GM19397 (cell line): Measurements from ENCODE around the gene RHNO1.
A peak's percentile ranks its signal among the peaks of the same experiment; 100 is the strongest.

Source experiments
- ATAC-seq: cut with Tn5 transposase; IDR thresholded peaks from one replicate; pipeline ENCODE4 v1.9.1; 2021; ENCODE audit warnings: mild to moderate bottlenecking, moderate library complexity; ENCODE audit not compliant: unreplicated experiment

Gene RHNO1, protein sequence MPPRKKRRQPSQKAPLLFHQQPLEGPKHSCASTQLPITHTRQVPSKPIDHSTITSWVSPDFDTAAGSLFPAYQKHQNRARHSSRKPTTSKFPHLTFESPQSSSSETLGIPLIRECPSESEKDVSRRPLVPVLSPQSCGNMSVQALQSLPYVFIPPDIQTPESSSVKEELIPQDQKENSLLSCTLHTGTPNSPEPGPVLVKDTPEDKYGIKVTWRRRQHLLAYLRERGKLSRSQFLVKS

DNA sequence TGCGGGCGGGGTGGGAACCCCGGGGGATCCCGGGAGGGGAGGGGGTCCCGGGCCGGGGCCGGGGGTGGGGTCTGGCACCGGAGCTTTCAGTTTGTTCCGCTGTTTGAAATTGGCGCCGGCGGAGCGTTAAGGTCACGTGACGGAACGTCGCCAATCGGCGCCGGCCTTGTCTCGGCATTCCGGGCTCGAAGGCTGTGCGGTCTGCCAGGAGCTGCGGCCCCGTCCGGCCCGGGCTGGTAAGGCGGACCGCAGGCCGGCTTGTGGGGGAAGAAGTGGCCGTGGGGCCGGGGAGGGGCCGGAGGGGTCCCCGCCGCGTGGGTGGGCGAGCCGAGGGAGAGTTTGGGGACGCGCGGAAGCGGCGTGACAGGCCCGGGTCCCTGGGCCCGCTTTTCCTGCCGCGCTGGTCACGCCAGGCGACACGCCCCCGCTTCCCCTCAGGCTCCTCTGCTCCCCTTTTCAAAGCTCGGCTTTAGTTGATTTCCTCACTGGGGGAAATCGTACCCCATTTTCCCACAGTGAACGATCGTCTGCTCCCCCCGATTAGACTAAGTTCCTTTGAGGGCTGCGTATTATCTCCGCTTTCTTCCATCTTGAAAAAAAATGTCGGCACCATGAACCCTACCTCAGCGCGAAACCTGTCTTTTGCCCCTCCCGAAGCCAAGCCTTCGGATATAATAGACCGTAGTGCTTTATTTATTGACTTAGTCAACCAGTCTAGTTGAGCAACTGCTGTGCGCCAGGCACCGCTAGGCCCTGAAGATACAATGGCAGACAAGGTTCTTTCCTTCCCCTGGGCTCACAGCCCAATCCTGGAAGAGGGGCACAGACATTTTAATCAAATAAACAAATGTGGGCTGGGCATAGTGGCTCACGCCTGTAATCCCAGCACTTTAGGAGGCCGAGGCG lies at the start of gene RHNO1, which contains the start of gene FOXM1:
TSS of gene RHNO1 (plus strand) at position 177 of the 906 bp plus-strand sequence. CDS start 8,144 bp downstream, outside the sequence.
TSS of gene FOXM1 (minus strand) at position 128 of the 906 bp plus-strand sequence. CDS start 2,696 bp downstream, outside the sequence.
- ATAC-seq, result peak; percentile 83

DNA sequence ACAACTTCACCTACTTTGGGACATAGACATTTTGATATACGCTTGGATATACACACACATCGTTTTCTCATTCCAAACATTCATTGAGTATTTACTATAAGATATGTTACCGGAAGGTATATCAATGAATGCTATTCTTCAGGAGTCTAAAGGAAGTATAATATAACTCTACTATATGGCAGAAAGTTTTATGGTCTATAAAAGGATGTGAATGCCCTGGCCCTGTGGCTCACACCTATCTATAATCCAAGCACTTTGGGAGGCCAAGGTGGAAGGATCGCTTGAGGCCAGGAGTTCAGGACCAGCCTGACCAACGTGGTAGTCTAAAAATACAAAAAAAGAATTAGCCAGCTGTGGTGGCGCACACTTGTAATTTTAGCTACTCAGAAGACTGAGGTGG lies 47.7 kb upstream of the RHNO1 start:
- ATAC-seq, result no peak

DNA sequence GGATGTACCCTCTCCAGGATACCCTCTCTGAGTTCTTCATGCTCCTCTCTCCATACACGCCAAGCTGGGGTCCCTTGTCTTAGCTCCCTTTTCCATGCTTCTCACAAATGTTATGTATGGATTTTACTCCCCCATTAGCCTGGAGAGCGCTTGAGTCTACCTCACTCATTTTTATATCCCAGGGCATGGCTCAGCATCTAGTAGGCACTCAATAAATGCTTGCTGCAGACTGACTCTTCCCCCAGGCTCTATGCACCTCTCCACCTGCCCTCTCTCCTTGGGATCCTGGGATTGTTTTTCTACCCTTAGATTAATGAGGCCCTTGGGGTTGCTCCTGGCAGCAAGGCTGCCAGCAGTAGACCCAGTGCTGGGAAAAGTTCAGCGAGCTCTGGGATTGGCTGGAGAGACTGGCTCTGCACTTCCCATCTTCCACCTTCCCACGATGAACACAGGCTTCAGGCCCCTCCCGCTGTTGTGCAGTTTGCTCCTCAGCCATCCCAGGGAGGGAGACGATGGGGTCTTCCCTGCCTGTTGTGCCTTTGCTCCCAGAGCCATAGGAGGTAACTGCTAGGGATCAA lies 44.4 kb upstream of the RHNO1 start:
- ATAC-seq, result no peak

DNA sequence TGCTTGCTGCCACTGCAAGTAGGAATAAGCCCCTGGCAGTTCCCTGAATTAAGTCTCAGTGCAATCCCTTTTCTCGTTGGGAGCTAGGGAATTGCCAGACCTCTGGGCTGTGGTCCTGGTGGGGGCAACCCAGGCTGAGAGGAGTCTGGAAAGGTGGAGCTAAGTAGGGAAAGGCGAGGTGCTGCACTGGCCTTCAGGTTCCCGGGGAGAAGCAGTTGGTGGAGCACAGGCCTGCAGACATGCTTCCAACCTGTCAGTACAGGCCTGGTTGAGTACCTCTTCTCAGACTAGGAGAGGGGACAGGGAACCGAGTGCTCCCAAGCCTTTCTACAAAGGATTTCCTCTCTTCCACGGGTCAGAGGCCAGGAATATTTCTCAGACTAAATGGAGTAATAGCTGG lies 43.7 kb upstream of the RHNO1 start:
- ATAC-seq, result no peak

DNA sequence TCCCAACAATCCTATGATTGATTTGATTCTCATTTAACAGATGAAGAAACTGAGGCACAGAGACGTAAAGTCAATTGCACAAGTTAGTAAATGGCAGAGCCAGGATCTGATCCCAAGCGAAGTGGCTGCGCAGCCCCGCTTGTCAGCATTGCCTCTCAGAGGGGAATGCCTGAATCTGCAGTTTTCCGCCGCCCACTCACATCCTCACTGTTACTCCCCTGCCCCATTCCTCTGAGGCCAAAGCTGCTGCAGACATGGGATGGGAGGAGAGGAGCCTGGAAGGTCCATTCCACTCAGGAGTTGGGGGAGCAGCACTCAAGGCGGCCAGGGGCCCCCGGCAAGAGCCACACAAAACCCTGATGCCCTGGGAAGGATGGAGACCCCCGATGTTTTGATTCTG lies 43.2 kb upstream of the RHNO1 start:
- ATAC-seq, result no peak

DNA sequence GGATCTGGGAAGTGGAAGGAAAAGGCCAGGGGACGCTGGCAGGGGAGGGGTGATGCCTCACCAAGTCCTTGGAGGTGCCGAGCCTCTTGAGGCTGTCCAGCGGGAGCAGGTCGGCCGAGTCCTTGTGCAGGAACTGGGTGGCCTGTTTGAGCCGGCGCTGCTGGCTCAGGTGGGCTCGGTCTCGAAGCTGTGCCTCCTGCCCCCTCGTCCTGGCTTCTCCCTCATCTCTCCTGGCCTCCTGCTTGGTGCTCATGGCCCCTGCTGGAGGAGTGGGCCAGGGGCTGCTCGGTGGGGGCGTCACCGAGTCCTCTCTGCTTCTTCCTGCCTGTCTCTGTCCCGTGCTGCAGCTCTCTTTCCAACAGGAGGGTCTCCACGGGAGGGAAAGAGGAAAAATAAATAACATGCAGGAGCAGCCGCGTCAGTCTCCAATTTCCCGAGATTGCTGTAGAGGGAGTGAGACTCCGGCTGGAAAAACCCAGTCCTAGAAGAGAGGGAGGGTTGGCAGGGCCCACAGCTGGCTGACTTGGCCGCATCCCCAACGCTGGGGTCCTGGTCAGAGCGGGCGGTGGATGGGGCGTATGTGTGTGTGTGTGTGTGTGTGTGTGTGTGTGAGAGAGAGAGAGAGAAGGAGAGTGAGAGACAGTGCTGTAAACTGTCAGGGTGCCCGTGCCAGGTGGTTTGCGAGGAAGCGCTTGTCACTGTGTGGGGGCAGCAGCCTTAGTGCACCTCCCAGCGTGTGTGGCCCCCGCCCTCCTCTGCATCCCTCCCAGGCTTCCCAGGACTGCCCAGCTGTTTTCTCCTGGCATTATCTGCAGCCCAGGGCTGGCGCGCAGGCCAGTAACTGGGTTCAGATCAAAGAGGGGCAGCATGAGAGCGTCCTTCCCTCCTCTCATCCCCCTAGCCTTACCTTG lies 42.2 kb upstream of the RHNO1 start, which contains the start of gene NRIP2:
TSS of gene NRIP2 (minus strand) at position 455 of the 911 bp plus-strand sequence. CDS start at position 403, 52 bp downstream.
- no peak for ATAC-seq

DNA sequence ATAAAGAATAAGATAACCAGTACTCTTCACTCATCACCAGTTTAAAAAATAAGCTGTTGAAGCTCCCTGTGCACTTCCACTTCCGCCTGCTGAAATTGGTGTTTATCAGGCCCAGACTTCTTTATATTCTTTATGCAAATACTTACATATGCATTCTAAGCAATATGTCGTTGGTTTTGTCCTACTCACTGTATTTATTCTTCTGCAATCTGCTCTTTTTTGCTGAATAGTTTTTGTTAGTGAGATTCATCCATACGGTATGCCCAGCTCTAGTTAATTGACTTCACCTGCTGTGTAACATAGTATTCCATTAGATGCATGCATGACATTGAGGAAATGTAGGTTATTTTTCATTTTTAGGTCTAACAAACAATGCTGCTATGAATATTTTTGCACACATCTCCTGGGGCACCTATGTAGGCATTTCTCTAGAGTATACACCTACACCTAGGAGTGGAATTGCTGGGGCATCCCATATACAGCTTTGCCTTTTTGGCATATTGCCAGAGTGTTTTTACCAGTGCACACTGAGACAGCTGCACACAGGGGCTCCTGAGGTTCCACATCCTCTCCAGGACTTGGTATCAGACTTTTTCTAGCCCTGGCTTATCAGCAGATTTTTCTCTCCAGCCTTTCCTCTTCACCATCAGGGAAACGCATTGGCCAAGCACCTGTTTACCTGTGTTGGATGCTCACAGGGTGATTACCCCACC lies 41.2 kb upstream of the RHNO1 start:
- no peak for ATAC-seq

DNA sequence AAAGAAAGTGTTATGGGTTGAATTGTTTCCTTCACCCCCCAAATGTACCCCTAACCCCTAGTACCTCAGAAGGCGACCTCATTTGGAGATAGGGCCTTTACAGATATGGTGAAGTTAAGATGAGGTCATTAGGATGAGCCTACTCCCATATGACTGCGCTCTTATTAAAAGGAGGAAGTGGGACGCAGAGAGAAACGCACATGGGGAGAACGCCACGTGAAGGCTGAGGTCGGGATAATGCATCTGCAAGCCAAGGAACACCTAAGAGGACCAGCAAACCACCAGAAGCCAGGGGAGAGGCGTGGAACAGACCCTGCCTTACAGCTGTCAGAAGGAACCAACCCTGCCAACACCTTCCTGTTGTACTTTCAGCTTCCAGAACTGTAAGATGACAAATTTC lies 40.4 kb upstream of the RHNO1 start:
- no peak for ATAC-seq

DNA sequence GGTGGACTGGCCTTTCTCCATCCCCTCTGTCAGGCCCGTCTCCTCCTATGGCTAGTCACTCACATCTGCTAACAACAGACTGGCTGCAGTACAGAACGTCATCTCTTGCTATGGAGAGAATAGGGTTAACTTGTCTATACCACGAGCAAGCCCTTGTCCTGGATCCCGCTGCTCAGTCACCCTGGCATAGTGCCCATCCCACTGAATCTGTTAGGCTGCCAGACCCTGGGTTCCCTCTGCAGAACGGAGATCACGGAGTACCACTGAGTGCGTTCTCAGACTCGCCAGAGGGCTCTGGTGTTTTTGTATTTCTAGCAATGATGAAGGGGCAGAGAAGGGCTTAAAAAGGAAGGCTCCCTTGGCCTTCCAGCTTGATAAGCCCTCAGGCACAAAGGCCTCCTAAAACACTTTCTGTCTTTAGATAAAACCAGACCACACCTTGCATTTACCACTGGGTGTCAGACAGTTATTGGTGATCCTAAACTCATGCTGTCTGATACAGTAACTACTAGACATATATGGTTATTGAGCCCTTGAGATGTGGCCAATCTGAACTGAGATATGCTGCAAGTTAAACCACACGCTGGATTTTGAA lies 35.9 kb upstream of the RHNO1 start:
- no peak for ATAC-seq

DNA sequence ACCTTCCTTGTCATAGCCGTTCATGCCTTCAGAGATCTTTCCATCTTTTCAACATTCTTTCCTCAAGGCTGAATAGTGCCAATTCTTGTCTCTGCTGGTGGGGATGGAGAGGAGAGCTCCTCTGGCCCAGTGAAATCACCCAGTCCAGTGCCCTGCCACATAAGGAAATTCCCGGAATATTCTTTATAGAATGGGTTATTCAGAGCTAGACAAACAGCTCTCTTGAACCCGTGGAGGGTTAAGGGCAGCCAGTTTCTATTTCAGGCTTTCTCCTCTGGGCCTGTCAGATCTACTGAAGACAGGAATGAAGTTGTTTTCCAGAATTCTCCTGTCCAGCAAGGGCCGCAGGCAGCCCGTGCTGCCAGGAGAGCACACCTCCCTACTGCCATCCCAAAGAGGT lies 34.1 kb upstream of the RHNO1 start:
- ATAC-seq, result no peak

DNA sequence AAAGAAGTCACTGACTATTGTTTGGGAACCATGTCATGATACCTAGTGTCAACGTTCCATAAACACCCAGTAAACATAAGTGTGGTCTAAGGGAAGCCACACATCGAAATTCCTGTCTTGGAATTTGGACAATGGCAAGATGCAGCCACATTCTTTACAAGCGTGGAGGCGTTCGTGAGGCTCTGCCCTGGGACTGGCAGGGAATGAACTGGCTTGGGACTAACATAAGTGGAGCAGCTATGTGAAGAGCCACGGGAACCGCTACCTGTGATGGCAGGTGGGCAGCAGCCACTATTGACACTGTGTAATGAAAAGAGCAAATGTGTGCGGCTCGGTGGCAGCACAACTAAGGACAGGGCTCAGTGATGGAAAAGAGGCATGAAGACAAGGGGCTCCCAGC lies 32.2 kb upstream of the RHNO1 start:
- ATAC-seq, result no peak

DNA sequence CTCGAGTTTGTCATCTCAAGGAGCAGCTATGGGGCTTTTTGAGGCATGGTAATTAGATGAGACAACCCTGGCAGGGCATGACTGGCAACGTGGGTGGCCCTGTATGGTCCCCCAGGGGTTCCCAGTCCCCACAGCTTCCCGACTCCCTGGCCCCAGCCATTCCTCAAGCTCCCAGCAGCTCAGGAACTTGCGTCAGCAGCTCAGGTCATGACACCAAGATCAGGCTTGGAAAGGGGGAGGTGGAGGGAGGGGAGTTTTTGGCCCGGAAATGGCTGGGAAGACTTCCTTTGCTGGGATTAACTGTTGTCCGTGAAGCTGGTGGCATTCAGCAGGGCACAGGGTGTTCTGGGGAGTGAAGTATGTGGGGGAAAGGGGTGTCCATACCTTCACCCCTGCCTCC lies 31.7 kb upstream of the RHNO1 start:
- ATAC-seq, result no peak

DNA sequence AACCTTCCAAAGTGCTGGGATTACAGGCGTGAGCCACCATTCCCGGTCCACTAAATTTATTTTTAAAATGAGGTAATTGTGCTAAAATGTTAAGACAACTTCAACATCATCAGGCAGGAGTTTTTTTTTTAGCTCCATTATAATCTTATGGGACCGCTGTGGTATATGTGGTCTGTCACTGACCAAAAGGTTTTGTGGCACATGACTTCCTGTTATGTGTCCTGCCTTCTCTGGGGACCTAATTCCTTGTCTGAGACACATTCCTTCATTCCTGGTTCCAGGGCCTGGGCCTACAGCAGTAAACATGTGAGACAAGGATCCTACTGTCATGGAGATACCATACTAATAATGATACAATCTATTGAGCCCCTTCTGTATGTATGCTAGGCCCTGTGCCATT lies 25.1 kb upstream of the RHNO1 start:
- ATAC-seq, result no peak

DNA sequence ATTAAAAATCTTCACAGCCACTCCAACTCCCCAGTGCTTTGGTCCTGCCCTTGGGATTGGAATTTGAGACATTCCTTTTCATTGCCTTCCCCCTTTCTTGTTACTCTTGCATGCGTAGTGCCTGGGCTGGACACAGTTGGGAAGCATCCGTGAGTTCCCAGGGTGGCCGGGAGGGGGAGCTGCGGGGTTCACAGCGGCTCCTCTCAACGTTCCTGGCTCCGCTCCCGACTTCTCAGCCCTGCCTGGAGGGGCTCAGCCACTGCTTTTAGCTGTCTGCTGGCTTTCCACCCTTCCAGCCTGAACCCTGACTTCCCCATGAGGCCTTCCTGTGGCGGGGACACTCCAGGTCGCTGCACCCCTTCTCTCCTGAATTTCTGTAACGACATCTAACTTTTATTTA lies 23.4 kb upstream of the RHNO1 start:
- no peak for ATAC-seq

DNA sequence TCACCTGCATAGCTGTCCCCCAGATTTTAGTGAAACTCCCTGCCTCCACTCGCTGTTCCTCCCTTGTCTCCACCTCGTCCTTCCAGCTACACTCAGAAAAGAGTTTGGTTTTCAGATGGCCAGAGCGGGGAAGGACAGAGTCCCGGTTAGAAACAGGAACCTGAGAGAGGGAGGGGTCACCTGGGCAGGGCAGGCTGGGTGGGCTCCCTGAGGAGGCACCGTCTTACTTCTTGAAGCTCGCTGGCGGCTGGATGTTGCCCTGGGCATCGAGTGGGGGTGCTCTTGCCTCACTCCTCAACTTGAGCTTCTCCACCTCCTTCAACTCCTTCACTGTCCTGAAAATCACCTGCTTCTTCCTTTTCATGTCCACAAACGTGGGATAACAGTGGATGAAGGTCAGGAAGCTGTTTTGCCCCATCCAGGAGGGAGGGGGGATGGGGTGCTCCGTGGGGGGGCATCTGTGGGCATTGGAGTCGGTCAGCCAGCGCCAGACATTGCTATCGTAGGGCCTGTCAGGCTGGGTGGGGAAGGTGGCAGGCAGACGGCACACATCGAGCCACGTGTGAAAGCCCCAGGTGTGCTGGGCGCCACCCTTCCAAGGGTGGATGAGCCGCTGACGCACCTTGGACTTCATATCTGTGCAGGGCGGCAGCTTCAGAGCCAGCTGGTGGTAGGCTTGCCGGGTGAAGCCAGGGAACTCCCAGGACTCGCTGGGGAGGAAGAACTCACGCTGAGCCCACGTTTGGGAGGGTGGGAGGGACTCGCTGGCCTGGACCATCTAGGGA lies 22.2 kb upstream of the RHNO1 start:
- no peak for ATAC-seq

DNA sequence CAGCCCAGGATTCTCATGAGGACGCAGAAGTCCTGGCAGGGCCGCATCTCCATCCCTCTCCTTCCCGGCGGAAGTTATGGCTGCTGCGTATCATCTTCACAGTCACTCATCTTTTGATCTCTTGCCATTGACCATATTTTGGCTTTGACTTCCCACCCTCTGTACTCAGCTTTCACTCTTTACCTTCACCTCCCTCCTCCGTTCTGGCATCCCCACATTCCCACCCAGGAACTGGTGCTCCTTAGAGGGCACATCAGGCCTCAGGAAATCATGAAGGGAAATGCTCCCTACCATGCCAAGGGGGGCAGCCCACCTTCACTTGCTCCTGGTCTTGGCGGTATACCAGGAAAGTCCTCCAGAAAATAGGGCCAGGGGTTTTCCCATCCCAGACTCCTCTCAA lies 21.5 kb upstream of the RHNO1 start:
- no peak for ATAC-seq

DNA sequence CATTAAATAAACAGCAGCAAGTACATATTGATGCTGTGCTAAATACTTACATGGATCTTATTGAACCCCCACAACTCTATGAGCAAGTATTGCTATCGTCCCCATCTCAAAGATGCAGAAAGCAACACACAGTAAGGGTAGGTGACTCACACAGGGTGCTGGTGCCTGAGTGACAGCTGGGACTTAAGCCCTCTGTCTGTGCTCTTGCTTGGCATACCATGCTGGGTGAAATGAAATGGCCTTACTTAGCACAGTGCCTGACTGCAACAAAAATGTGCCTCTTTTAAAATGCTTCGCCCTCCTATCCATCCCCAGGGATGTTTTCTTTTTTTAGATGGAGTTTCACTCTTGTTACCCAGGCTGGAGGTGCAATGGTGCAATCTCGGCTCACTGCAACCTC lies 21.0 kb upstream of the RHNO1 start:
- no peak for ATAC-seq

DNA sequence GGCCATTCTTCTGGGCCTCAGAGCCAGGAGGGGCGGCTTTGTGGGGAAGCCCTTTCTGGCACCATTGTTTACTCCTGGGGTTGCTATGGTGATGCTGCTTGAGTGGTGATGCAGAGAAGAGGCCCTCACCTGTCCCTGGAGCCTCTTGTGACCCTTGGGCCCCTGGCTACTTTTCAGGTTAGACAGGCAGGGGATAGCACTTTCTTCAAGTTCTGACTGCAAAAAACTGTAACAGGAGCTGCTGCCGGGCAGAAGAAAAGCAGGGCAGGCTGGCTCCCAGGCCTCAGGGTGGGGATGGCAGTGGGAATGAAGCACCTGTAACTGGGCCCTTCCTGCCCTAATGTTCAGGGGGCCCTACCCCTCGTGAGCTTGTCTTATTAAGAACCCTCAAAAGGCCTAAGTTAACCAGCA lies 20.0 kb upstream of the RHNO1 start, which contains the start of gene TEX52:
TSS of gene TEX52 (minus strand) at position 19 of the 411 bp plus-strand sequence. CDS start at position 6, 13 bp downstream.
- no peak for ATAC-seq

DNA sequence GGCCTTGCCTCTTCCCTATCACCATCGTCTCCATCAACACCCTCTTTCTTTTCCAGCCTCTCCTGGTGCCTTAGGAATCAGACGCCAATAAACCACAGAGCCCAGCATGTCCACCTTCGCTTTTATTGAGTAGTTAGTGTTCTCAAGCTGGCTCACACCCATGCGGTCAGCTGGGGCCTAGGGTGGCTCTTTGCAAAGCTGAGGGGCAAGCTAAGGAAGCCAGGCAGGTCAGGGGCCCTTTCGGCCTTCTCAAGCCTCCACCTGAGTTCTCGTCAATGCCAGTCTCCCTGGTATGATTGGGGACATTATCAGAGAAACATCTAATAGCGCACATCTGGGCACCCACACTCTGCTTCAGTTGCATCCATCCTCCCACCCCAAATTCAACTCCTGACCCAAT lies 19.4 kb upstream of the RHNO1 start:
- no peak for ATAC-seq
